Keratinocyte (primary cell): ENCODE data around the gene RAP1GAP2. TPM values are rescaled to one million over a fixed set of nuclear protein-coding genes. Genes with fewer than 3 reads are reported as not detected.

Source experiments
- DNase-seq: peaks from one replicate; pipeline ENCODE4 v3.0.0-alpha.2; 2011; ENCODE audit warnings: low read depth, missing footprints, low spot score
- FAIRE-seq: peaks from 2 replicates; lab custom pipeline; 2011; peaks lifted over from hg19 to GRCh38; lab: Jason Lieb, UNC
- H2AFZ ChIP-seq: 2 replicates; pipeline ENCODE4 v1.6.0; 2012; ENCODE audit warnings: low read length, control low read depth, inconsistent platforms; ENCODE audit not compliant: control insufficient read depth
- H3K27ac ChIP-seq: 2 replicates; pipeline ENCODE4 v1.5.1; 2011; ENCODE audit warnings: low read length; ENCODE audit not compliant: control insufficient read depth, insufficient read depth
- H3K27me3 ChIP-seq: 3 replicates; pipeline ENCODE4 v1.6.0; 2011; ENCODE audit warnings: low read length; ENCODE audit not compliant: control insufficient read depth, insufficient read depth; ENCODE audit errors: extremely low read depth
- H3K36me3 ChIP-seq, 2 experiments: 2 replicates in 1 of 2; 3 replicates in 1 of 2; pipeline ENCODE4 v1.5.1; 2011; ENCODE audit warnings: low read length in 2 of 2, mild to moderate bottlenecking in 1 of 2; ENCODE audit not compliant: control insufficient read depth in 2 of 2, insufficient read depth in 2 of 2; ENCODE audit errors: extremely low read depth in 1 of 2
- H3K4me1 ChIP-seq: 3 replicates; pipeline ENCODE4 v1.5.1; 2011; ENCODE audit warnings: low read length; ENCODE audit not compliant: control insufficient read depth, insufficient read depth; ENCODE audit errors: extremely low read depth
- H3K4me2 ChIP-seq: 3 replicates; pipeline ENCODE4 v1.6.0; 2011; ENCODE audit warnings: low read depth, low read length; ENCODE audit not compliant: control insufficient read depth, insufficient read depth; ENCODE audit errors: extremely low read depth
- H3K4me3 ChIP-seq, 3 experiments: fragments of 200-600 bp in 1 of 3; sonication (generic) in 1 of 3; 2 replicates in 2 of 3; 3 replicates in 1 of 3; pipeline ENCODE4 v1.5.1; 2011 to 2016; ENCODE audit warnings: low read length in 3 of 3, mild to moderate bottlenecking in 3 of 3, control low read depth in 2 of 3, inconsistent platforms in 1 of 3, low read depth in 1 of 3, mixed read lengths in 1 of 3, mixed run types in 1 of 3, moderate library complexity in 1 of 3; ENCODE audit not compliant: control insufficient read depth in 2 of 3, insufficient read depth in 2 of 3; ENCODE audit errors: extremely low read depth in 1 of 3
- H3K79me2 ChIP-seq: 2 replicates; pipeline ENCODE4 v1.6.0; 2012; ENCODE audit warnings: low read length; ENCODE audit not compliant: control insufficient read depth, insufficient read depth
- H3K9ac ChIP-seq: 3 replicates; pipeline ENCODE4 v1.6.0; 2011; ENCODE audit warnings: low read length; ENCODE audit not compliant: control insufficient read depth, insufficient read depth; ENCODE audit errors: extremely low read depth
- H3K9me1 ChIP-seq: 3 replicates; pipeline ENCODE4 v1.6.0; 2011; ENCODE audit warnings: low read length; ENCODE audit not compliant: control insufficient read depth, insufficient read depth; ENCODE audit errors: extremely low read depth
- H3K9me3 ChIP-seq: 2 replicates; pipeline ENCODE4 v1.5.1; 2012; ENCODE audit warnings: low read depth, low read length; ENCODE audit not compliant: control insufficient read depth
- H4K20me1 ChIP-seq: 3 replicates; pipeline ENCODE4 v1.6.0; 2011; ENCODE audit warnings: low read length; ENCODE audit not compliant: control insufficient read depth, insufficient read depth; ENCODE audit errors: extremely low read depth
- CTCF ChIP-seq, 3 experiments: IDR thresholded peaks in 1 of 3; conservative IDR thresholded peaks in 1 of 3; optimal IDR thresholded peaks in 1 of 3; 2 replicates in 2 of 3; 3 replicates in 1 of 3; pipeline versions ENCODE3 to v1.5.1; 2011; ENCODE audit warnings: low read length in 3 of 3, mild to moderate bottlenecking in 3 of 3, moderate library complexity in 2 of 3, control low read depth in 1 of 3, inconsistent platforms in 1 of 3; ENCODE audit not compliant: insufficient read depth in 2 of 3; ENCODE audit errors: extremely low read depth in 1 of 3
- EZH2 ChIP-seq: IDR thresholded peaks from one replicate; pipeline ENCODE4 v1.6.1; 2012; ENCODE audit warnings: inconsistent platforms, mild to moderate bottlenecking, low read length, moderate library complexity
- dilution Hi-C: fragments of 300-500 bp; cut with MboI; formaldehyde crosslinking; loops from one replicate; pipeline ENCODE4 v1.7.0; 2020; ENCODE audit warnings: low sequenced_read_pairs; ENCODE audit not compliant: extremely low pct_ligation_motif_present
- polyA plus RNA-seq, 5 experiments: library from polyadenylated mRNA; depleted of rRNA in 3 of 5; stranded (reverse) in 3 of 5; stranded (forward) in 1 of 5; unstranded in 1 of 5; fragments of >200 nt; gene quantifications; 1 replicate in 1 of 5; 2 replicates in 3 of 5; 3 replicates in 1 of 5; pipeline versions ENCODE4 v1.2.1 to v1.2.3, GENCODE V29; 2011 to 2012; ENCODE audit warnings: missing spikeins in 2 of 5, low read depth in 1 of 5, low replicate concordance in 1 of 5

Gene RAP1GAP2
- polyA plus RNA-seq, 1 donor (not counting 4 experiments of a cell fraction or from before 2014, with no cell fraction given), result 13.6 TPM

- peak; percentile 98 for FAIRE-seq
- Histone ChIP-seq H3K27me3 (no peaks in the 10 kb centered on the region), H3K27ac (peak overlapping the region; percentile 16), H3K79me2 (no peaks in the 10 kb centered on the region), H2AFZ (peak overlapping the region; percentile 79), H3K9me3 (no peaks in the 10 kb centered on the region), H3K36me3 (peaks cover 4 to 8% of the 10 kb centered on the region in 2 experiments), H3K9ac (peak overlapping the region; percentile 9), H3K9me1 (peaks cover 3% of the 10 kb centered on the region), H4K20me1 (no peaks in the 10 kb centered on the region), H3K4me3 (no peak overlapping the region), H3K4me2 (peak overlapping the region; percentile 78), H3K4me1 (peaks cover 16% of the 10 kb centered on the region)
- no peak for DNase-seq
- TF ChIP-seq CTCF (optimal IDR thresholded peaks at IDR 0.05 in 1 of 3, IDR thresholded peaks at IDR 0.05 in 1 of 3, conservative IDR thresholded peaks at IDR 0.05 in 1 of 3; ENCODE audit: extremely low read depth in 1 of 3, insufficient read depth in 2 of 3, low read length in 3 of 3) (no peak), EZH2 (no peak)
- dilution Hi-C loops, result no loop called here
Observed at GRCh38 chr17:2965621-2966595, 169.7 kb downstream of the RAP1GAP2 start.

- Histone ChIP-seq H4K20me1 (no peaks in the 10 kb centered on the region), H3K4me2 (no peak overlapping the region), H3K9me1 (peaks cover 3% of the 10 kb centered on the region), H3K4me3 (no peak overlapping the region), H2AFZ (no peak overlapping the region), H3K9me3 (no peaks in the 10 kb centered on the region), H3K27ac (no peak overlapping the region), H3K9ac (no peak overlapping the region), H3K4me1 (peaks cover 16% of the 10 kb centered on the region), H3K36me3 (peaks cover 4 to 8% of the 10 kb centered on the region in 2 experiments), H3K27me3 (no peaks in the 10 kb centered on the region), H3K79me2 (no peaks in the 10 kb centered on the region)
- dilution Hi-C loops, result no loop called here
- DNase-seq (no peak), FAIRE-seq (no peak)
- no peak for TF ChIP-seq CTCF (optimal IDR thresholded peaks at IDR 0.05 in 1 of 3, IDR thresholded peaks at IDR 0.05 in 1 of 3, conservative IDR thresholded peaks at IDR 0.05 in 1 of 3; ENCODE audit: extremely low read depth in 1 of 3, insufficient read depth in 2 of 3, low read length in 3 of 3)
- no peak for TF ChIP-seq EZH2
Observed at GRCh38 chr17:2967515-2967914, 171.3 kb downstream of the RAP1GAP2 start.
